SK-N-SH treated with all-trans-retinoic acid at 6 μM for 48 hours (cell line): ENCODE measurements around the gene CCDC183.

Experiments used
- ATAC-seq: fragments of 200-7000 bp; cut with Tn5 transposase; 3 replicates; pipeline ENCODE4 v1.9.1; 2020; ENCODE audit warnings: mild to moderate bottlenecking, moderate library complexity
- ARNTL ChIP-seq: fragments of 450-650 bp; formaldehyde crosslinking; IDR thresholded peaks from 2 replicates; pipeline ENCODE4 v1.5.0; 2020; ENCODE audit warnings: low read depth, mild to moderate bottlenecking, moderate library complexity, borderline replicate concordance
- ESRRG ChIP-seq: fragments of 250-450 bp; sonication (Bioruptor Pico); IDR thresholded peaks from 2 replicates; pipeline ENCODE4 v1.6.1; 2021; ENCODE audit warnings: mild to moderate bottlenecking
- GLIS3 ChIP-seq: fragments of 250-450 bp; sonication (Bioruptor Pico); IDR thresholded peaks from 2 replicates; pipeline ENCODE4 v1.5.0; 2020; ENCODE audit warnings: mild to moderate bottlenecking, moderate library complexity
- ISL1 ChIP-seq: fragments of 250-450 bp; sonication (Bioruptor Pico); IDR thresholded peaks from 2 replicates; pipeline ENCODE4 v2.1.2; 2022; ENCODE audit warnings: mild to moderate bottlenecking, moderate library complexity
- PPARA ChIP-seq: fragments of 250-450 bp; sonication (Bioruptor Pico); IDR thresholded peaks from 2 replicates; pipeline ENCODE4 v1.5.0; 2020; ENCODE audit warnings: mild to moderate bottlenecking, borderline replicate concordance
- RARB ChIP-seq: fragments of 250-450 bp; sonication (Bioruptor Pico); IDR thresholded peaks from 2 replicates; pipeline ENCODE4 v1.8.0; 2021; ENCODE audit warnings: mild to moderate bottlenecking, moderate library complexity
- SNAI2 ChIP-seq: fragments of 250-450 bp; sonication (Bioruptor Pico); IDR thresholded peaks from 2 replicates; pipeline ENCODE4 v1.5.0; 2020; ENCODE audit warnings: mild to moderate bottlenecking, moderate library complexity
- TCF4 ChIP-seq: fragments of 250-450 bp; sonication (Bioruptor Pico); IDR thresholded peaks from 2 replicates; pipeline ENCODE4 v1.8.0; 2021; ENCODE audit warnings: mild to moderate bottlenecking, moderate library complexity, borderline replicate concordance
- TOX ChIP-seq: fragments of 250-450 bp; sonication (Bioruptor Pico); IDR thresholded peaks from 2 replicates; pipeline ENCODE4 v1.8.0; 2021; ENCODE audit warnings: mild to moderate bottlenecking, moderate library complexity, borderline replicate concordance
- TSHZ2 ChIP-seq: fragments of 250-450 bp; sonication (Bioruptor Pico); IDR thresholded peaks from 2 replicates; pipeline ENCODE4 v1.5.0; 2020; ENCODE audit warnings: mild to moderate bottlenecking, moderate library complexity
- ZC3H10 ChIP-seq: fragments of 250-450 bp; sonication (Bioruptor Pico); IDR thresholded peaks from 2 replicates; pipeline ENCODE4 v1.5.1; 2021; ENCODE audit warnings: mild to moderate bottlenecking, moderate library complexity
- ZFP3 ChIP-seq: fragments of 250-450 bp; sonication (Bioruptor Pico); IDR thresholded peaks from 2 replicates; pipeline ENCODE4 v1.5.0; 2020; ENCODE audit warnings: mild to moderate bottlenecking, moderate library complexity
- ZFP30 ChIP-seq: fragments of 450-650 bp; formaldehyde crosslinking; IDR thresholded peaks from 2 replicates; pipeline ENCODE4 v1.5.0; 2022; ENCODE audit warnings: mild to moderate bottlenecking, moderate library complexity
- ZNF70 ChIP-seq: fragments of 450-650 bp; formaldehyde crosslinking; IDR thresholded peaks from 2 replicates; pipeline ENCODE4 v1.5.0; 2020; ENCODE audit warnings: mild to moderate bottlenecking, moderate library complexity
- TF ChIP-seq, protein P1 (sequence below): fragments of 250-450 bp; sonication (Bioruptor Pico); IDR thresholded peaks from 2 replicates; pipeline ENCODE4 v1.8.0; 2020; ENCODE audit warnings: mild to moderate bottlenecking, moderate library complexity, borderline replicate concordance
- TF ChIP-seq, protein P2 (sequence below): fragments of 250-450 bp; sonication (Bioruptor Pico); IDR thresholded peaks from 2 replicates; pipeline ENCODE4 v1.5.1; 2021; ENCODE audit warnings: mild to moderate bottlenecking, moderate library complexity

Gene CCDC183

GRCh38 chr9:136760424-136760823 lies 35.7 kb upstream of the CCDC183 start (continued):
- TF ChIP-seq ISL1 (CRISPR knock-in tag) (no peak), ARNTL (CRISPR knock-in tag) (no peak), ZFP3 (CRISPR knock-in tag) (no peak), SNAI2 (no peak), GLIS3 (CRISPR knock-in tag) (no peak), TSHZ2 (CRISPR knock-in tag) (no peak), ZFP30 (CRISPR knock-in tag) (no peak), ZC3H10 (CRISPR knock-in tag) (no peak), ESRRG (CRISPR knock-in tag) (no peak)
- TF ChIP-seq, protein P1, sequence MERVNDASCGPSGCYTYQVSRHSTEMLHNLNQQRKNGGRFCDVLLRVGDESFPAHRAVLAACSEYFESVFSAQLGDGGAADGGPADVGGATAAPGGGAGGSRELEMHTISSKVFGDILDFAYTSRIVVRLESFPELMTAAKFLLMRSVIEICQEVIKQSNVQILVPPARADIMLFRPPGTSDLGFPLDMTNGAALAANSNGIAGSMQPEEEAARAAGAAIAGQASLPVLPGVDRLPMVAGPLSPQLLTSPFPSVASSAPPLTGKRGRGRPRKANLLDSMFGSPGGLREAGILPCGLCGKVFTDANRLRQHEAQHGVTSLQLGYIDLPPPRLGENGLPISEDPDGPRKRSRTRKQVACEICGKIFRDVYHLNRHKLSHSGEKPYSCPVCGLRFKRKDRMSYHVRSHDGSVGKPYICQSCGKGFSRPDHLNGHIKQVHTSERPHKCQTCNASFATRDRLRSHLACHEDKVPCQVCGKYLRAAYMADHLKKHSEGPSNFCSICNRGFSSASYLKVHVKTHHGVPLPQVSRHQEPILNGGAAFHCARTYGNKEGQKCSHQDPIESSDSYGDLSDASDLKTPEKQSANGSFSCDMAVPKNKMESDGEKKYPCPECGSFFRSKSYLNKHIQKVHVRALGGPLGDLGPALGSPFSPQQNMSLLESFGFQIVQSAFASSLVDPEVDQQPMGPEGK (CRISPR knock-in tag): no peak

DNA sequence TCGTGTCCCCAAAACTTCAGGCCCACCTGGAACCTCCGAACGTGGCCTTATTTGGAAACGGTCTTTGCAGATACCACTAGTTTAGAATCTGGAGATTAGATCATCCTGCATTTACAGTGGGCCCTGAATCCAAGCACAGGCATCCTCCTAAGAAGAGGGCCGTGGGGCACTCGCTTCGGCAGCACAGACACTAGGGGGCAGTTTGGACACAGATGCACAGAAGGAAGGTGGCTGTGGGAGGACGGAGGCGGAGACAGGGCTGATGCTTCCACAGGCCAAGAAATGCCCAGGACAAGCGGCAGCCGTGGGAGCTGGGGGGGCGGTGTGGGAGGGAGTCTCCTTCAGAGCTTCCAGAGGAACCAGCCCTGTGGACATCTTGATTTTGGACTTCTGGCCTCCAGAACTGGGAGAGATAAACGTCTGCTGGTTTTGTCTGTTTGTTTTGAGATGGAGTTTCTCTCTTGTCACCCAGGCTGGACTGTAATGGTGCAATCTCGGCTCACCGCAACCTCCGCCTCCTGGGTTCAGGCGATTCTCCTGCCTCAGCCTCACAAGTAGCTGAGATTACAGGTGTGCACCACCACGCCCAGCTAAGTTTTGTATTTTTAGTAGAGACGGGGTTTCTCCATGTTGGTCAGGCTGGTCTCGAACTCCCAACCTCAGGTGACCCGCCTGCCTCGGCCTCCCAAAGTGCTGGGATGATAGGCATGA lies 35.1 kb upstream of the CCDC183 start:
- ATAC-seq: peak; percentile 93

DNA sequence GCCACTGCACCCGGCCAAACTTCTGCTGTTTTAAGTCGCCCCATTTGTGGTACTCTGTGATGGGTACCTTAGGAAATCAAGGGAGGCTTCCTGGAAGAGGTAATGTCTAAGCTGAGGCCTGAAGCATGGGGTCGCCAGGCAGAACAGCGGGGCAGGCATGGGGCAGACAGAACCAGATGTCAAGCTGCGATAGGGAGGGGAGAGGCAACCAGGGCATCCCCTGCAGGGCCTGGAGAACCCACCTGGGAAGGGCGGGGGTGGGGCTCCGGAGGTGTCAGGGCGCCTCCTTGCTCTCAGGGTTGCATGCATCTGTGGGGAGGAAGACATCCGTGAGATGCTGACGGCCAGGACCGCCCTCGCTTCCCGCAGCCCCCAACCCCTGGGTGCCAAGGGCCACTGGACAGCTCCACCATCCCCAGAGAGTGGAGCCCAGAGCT lies 34.6 kb upstream of the CCDC183 start:
- TF ChIP-seq GLIS3 (CRISPR knock-in tag) (no peak), ESRRG (CRISPR knock-in tag) (no peak), ZFP3 (CRISPR knock-in tag) (no peak), RARB (CRISPR knock-in tag) (no peak), PPARA (CRISPR knock-in tag) (no peak), TOX (CRISPR knock-in tag) (no peak), TSHZ2 (CRISPR knock-in tag) (no peak)
- TF ChIP-seq, protein P2, sequence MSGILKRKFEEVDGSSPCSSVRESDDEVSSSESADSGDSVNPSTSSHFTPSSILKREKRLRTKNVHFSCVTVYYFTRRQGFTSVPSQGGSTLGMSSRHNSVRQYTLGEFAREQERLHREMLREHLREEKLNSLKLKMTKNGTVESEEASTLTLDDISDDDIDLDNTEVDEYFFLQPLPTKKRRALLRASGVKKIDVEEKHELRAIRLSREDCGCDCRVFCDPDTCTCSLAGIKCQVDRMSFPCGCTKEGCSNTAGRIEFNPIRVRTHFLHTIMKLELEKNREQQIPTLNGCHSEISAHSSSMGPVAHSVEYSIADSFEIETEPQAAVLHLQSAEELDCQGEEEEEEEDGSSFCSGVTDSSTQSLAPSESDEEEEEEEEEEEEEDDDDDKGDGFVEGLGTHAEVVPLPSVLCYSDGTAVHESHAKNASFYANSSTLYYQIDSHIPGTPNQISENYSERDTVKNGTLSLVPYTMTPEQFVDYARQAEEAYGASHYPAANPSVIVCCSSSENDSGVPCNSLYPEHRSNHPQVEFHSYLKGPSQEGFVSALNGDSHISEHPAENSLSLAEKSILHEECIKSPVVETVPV (CRISPR knock-in tag): no peak
- TF ChIP-seq, all 23 proteins: peak for 0

GRCh38 chr9:136762221-136762691 lies 33.9 kb upstream of the CCDC183 start:
- TF ChIP-seq PPARA (CRISPR knock-in tag) (no peak), ESRRG (CRISPR knock-in tag) (no peak), ZFP30 (CRISPR knock-in tag) (no peak)
- no peak for ATAC-seq

More for the DNA sequence above, 34.6 kb upstream of the CCDC183 start:
- no peak for ATAC-seq

DNA sequence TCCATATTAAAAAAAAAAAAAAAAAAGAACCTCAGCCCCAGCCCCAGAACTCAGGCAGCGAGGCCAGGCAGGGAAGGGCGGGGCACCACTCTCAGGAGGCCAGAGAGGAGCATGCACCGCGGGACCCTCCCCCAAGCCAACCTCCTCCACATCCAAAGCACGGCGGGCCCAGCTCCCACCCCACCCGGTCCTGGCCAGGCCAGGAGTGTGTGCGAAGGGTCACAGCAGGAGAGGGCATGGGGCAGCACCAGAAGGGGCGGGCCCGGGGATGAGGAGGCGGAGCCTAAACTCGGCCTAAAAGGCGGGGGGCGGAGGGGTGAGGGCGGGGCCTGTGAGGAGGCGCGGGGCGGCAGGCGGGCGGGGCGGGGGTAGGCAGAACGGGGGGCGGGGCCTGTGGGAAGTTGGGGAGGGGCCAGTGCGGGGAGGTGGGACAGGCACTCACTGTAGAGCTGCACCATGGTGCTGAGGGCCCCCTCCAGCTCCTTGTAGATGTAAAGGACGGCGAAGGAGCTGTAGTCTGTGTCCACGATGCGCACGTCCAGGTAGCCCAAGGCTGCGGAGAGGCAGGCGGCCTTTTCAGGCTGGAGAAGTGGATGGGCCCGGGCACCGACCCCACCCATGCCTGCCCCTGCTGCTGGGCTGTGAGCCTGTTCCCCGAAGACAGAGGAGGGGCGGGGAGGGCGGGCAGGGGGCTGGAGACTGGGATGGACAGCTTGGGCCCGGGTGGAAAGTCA lies 33.1 kb upstream of the CCDC183 start:
- ATAC-seq: peak; percentile 34
- no peak for TF ChIP-seq ARNTL (CRISPR knock-in tag)
- TF ChIP-seq TSHZ2 (CRISPR knock-in tag): no peak
- no peak for TF ChIP-seq ZNF70 (CRISPR knock-in tag)
- no peak for TF ChIP-seq TCF4 (CRISPR knock-in tag)
- TF ChIP-seq SNAI2: no peak
